NCI-H1105 (cell line): Measurements from ENCODE around the gene PPP2R5E.
"Not testable (repeated sequence)": the region's sequence is repeated elsewhere in the genome, so short reads cannot be mapped to it uniquely, and the experiment has no call there.

Source experiments
- DNase-seq: peaks from one replicate; lab custom pipeline; 2025; lab: John Stamatoyannopoulos, UW

The PPP2R5E gene

DNA sequence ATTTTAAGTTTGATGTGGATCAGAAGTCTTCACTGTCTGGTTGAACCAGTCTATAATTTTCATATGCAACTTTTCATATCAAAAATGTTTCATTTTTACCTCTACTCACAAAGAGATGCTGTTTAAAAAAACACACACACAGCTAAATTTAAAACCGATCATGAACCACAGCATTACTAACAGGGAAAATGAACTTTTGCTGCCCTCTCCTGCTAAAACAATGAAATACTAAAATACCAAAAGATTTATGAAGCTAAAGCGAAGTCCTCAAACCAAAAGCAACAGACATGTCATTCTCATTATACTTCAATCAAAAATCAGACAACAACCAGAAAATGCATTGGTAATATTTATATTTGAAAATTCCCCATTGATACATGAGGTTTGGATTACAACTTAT lies 171.6 kb downstream of the PPP2R5E start:
- not testable (repeated sequence) for DNase-seq

GRCh38 chr14:63371033-63371432 lies 172.1 kb downstream of the PPP2R5E start:
- DNase-seq: no peak

DNA sequence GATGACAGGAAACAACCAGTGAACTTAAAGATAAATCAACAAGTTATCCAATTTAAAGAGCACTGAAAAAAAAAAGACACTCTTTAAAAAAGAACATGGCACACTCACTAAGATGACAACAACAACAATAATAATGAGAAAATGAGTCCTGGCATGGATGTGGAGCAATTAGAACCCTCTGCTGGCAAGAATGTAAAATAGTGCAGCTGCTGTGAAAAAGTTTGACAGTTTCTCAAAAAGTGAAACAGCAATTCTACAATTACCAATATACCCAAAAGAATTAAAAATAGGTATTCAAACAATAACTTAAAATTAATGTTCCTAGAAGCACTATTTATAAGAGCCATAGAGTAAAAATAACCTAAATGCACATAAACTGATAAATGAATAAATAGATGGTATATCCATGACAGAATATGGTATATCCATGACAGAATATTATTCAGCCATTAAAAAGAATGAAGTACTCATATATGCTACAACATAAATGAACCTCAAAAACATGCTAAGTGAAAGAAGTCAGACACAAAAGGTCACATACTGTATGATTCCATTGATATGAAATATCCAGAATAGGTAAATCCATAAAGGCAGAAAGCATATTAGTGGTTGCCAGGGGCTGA lies 175.3 kb downstream of the PPP2R5E start:
- no peak for DNase-seq

DNA sequence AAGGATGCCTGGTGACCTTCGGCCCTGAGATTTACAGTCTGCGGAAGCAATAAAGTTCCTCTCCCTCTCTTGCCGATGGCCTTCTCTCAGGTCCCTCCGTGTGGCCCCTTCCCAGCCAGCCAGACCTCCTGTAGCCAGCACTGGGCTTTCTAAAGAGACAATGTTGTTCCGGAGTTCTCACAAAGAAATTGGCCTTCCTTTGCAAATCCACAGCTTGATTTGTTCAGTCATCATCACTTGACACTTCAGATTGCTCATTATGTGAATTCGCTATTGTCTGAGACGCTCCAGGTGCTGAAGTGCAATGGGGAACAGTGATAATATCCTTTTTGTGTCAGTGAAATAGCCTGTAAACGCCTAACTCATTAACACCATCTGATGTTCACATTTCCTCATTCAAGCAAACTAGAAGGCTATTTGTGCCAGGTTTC lies 180.8 kb downstream of the PPP2R5E start:
- no peak for DNase-seq

- no peak for DNase-seq
These were observed 181.4 kb downstream of the PPP2R5E start for GRCh38 chr14:63361790-63362189.

DNA sequence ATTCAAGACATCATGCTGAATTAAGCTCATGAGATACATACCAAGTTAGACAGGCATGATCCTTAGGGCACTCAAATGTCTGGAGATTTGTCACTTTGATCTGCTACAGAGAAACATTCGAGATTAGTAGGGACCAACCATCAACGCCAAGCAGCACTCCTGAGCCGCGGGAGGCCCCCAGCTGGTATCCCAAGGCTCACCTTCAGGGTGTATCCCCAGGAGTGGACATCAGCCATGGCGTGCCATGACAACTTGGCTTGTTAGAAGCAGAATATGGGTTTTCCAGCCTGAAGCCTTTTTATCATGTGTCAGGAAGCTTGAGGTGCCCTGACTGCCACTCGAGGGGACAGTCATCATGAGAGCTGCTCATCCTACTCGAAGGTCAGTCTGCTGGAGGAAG lies 185.3 kb downstream of the PPP2R5E start:
- no peak for DNase-seq

GRCh38 chr14:63345826-63346225 lies 197.4 kb downstream of the PPP2R5E start:
- no peak for DNase-seq

- DNase-seq: no peak
These were observed 198.8 kb downstream of the PPP2R5E start for GRCh38 chr14:63344336-63344735.

DNA sequence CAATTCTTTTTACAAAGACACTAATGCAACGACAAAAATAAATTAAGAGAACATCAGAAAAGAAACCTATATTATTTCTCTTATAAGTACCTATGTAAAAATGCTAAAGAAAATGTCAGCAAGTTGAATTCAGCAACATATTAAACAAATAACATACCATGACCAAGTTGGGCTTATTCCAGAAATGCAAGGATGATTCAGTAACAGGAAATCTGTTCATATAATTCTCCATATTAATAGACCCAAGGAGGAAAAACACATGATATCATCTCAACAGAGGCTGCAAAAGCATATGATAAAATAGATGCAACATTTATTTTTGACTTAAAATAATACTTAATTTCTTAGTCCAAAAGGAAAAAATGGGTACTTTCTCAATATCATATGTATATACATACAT lies 199.3 kb downstream of the PPP2R5E start:
- no peak for DNase-seq

DNA sequence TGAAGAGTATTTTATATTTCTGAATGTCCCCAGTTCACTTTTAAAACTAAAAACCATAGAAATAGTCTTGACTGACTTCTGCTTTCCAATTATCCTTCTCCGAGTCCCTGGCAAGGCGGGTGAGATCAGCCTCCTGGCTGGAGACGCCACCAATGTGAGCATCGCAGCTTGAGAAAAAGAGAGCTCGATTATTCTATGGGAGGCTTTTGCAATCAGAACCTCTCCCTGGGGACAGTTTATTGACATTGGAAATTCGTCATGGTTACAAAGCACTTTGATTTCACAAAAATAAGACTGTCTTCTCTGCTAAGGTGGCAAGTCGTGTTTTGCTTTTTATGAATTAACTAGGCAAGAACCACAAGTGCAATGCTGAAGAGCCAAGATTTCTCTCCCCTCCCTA lies 200.8 kb downstream of the PPP2R5E start:
- DNase-seq: no peak

DNA sequence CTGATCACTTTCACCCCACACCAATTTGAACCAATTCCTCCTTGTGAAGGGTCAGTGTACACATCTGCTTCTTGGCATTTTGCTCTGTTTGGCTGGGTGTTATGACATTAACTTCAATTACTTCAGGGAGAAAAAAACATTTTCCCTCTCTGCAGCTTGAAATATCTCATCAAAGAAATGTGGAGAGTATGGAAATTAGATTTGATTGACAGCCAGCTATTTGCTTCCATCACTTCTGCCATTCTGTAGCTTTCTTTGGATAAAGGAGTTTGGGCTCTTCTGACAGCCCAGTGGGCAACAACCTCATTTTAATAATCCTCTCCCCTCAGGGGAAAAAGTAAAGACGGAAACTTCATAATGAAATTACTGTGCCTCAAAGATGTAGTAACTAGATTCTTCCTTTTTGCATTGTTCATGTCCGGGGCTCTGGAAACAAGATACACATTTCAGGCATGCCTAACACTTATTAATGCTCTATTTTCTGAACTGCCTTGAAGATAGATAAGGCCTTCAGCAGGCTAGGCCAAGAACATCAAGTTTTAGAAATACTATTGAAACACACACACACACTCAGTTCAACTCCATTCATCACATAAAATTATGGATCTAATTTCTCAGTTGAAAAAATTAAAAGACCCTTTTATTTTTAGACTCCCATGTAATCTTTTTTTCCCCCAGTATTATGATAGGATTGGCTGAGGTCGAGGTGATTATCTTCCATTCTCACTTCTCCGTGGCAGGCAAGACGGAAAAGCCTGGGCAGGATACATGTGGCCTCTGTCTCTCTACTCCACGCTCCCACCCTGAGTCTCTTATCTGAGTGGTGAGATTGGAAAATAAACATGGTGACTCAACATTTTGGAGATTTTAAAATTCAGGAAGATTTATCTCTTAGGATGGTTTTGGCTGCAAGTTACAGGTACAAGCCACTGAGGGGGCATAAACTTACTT lies 214.1 kb downstream of the PPP2R5E start:
- DNase-seq: no peak

- DNase-seq: no peak
These were observed 216.3 kb downstream of the PPP2R5E start for GRCh38 chr14:63326840-63327239.

GRCh38 chr14:63322897-63323573 lies 220.1 kb downstream of the PPP2R5E start:
- no peak for DNase-seq

DNA sequence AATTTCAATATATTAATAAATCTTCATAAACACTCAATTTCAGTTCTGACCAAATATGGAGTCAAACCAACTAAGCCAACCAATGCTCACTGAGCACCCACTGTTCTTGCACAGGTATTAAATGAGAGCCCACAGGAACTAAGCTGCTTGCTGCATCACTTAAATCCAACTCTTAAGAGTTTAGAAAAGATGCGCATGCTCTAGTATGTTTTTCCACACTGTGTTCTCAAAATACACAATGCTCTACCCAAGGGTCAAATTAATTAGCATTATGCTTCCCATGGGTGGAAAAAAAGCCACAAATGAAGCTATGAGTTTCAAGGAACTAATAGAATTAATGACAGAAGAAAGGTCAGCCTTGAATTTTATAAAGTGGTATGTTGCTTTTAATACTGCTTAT lies 220.7 kb downstream of the PPP2R5E start:
- DNase-seq: no peak
